ENCODE results near the gene PPP1R9A. TPM values are rescaled to one million over a fixed set of nuclear protein-coding genes. Genes with fewer than 3 reads are reported as not detected.
A peak's percentile ranks its signal among the peaks of the same experiment; 100 is the strongest.

The PPP1R9A gene
- total and polyA plus RNA-seq, 10 of the 15 experiments (the other 5 are each of a cell fraction or from before 2014, with no cell fraction given) = 0.04 to 0.12 TPM; not detected in 8

DNA sequence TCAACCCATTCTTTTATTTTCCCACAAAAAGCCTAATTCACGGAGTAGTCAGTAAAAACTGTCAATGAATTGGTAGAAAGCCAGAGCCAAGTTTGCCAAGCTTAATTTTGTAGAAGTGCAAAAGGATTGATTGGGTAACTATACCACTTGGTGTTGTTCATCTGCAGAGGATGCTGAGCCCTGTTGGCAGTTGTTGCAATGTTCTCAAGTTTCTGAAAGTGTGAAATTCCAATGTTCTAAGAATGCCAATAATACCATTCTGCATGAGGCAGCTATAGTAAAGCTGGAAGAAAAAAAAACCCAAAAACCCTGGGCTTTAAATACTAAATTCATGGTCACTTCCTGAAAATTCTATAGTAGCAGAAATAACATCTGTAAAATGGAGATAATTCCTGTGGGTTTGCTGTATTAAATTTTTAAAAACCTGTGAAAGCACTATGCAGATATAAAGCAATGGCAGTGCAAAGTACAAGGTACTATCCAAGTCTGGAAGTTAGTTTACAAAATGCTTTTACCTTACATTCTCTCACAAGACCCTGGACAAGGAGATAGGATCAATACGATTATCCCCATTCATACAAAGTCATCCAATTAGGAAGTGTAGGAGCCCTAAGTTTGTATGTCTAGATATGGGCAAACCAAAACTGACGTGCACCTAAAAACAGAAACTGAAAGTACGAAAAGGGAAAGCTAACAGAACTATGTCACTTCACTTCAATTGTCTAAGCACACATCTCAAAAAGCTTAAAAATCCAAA is 423.0 kb downstream of the PPP1R9A start (continued):
- TF ChIP-seq, protein P1, sequence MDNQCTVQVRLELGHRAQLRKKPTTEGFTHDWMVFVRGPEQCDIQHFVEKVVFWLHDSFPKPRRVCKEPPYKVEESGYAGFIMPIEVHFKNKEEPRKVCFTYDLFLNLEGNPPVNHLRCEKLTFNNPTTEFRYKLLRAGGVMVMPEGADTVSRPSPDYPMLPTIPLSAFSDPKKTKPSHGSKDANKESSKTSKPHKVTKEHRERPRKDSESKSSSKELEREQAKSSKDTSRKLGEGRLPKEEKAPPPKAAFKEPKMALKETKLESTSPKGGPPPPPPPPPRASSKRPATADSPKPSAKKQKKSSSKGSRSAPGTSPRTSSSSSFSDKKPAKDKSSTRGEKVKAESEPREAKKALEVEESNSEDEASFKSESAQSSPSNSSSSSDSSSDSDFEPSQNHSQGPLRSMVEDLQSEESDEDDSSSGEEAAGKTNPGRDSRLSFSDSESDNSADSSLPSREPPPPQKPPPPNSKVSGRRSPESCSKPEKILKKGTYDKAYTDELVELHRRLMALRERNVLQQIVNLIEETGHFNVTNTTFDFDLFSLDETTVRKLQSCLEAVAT (IDR thresholded peaks at IDR 0.05) = peak; percentile 55; the same call in 1 of the 2 replicates
- TF ChIP-seq RAD21 (IDR thresholded peaks at IDR 0.05; ENCODE audit: insufficient read depth, low read depth, low read length) = no peak

GRCh38 chr7:95330961-95331337 is 423.6 kb downstream of the PPP1R9A start:
- DNase-seq (ENCODE audit: low read depth, low spot score) (no peak), FAIRE-seq (no peak), ATAC-seq (peak; percentile 50)
- ChIA-PET RAD21 (ENCODE audit: unreplicated experiment) (interaction anchor here (1.4 to 1.9 kb wide), 2 partner anchors 14 to 146 kb away, joined by 3 to 8 read pairs; no protein-coding TSS in a partner anchor), CTCF (interaction anchor here (0.9 kb wide), 1 partner anchor 22 kb away, joined by 3 read pairs; no protein-coding TSS in a partner anchor), SMC1A (ENCODE audit: uncharacterized antibody, unreplicated experiment) (interaction anchor here (0.6 to 3.3 kb wide), 11 partner anchors 14 to 148 kb away, joined by 3 to 12 read pairs (median 4); no protein-coding TSS in a partner anchor), POLR2A (no interaction called here)
- peak overlapping the region; percentile 69 for H3K4me2 ChIP-seq (ENCODE audit: control insufficient read depth, insufficient read depth)
- no peak overlapping the region; the same call in 1 of the 2 replicates for H3K9ac ChIP-seq (ENCODE audit: control insufficient read depth, insufficient read depth, low read length)
- no peaks in the 10 kb centered on the region for H3K79me2 ChIP-seq (ENCODE audit: control insufficient read depth, insufficient read depth, low read length)
- H3K4me1 ChIP-seq (ENCODE audit: control insufficient read depth, insufficient read depth, low read length) = peaks cover 3% of the 10 kb centered on the region
- intact Hi-C loops (cut with micrococcal nuclease; ENCODE audit: unreplicated experiment) (no loop called here), in situ Hi-C loops (cut with MboI) (no loop called here)
- H3K36me3 ChIP-seq (ENCODE audit: control insufficient read depth in 2 of 2, insufficient read depth in 2 of 2, low read length in 1 of 2) = no peaks in the 10 kb centered on the region
- no TSS peak for BruUV-seq (replicated peaks)
- H4K20me1 ChIP-seq (ENCODE audit: control insufficient read depth, insufficient read depth) = no peaks in the 10 kb centered on the region
- H3K27ac ChIP-seq (ENCODE audit: control insufficient read depth, insufficient read depth) = no peak overlapping the region
- WGBS (ENCODE audit: insufficient coverage, insufficient replicate concordance, low lambda C conversion rate, missing lambda C conversion rate) = 93% methylated on average over 1 of the region's 1 CpG
- no peak overlapping the region for H3K4me3 ChIP-seq
- no peaks in the 10 kb centered on the region for H3K27me3 ChIP-seq (replicated peaks in 1 of 2; ENCODE audit: control insufficient read depth in 2 of 2, insufficient read depth in 2 of 2, low read length in 1 of 2)
- H2AFZ ChIP-seq (ENCODE audit: control insufficient read depth, low read depth, low read length) = peak overlapping the region; percentile 93
- 0 out of 2 replicates have a peak, but pooled peaks have one; percentile 39 for TF ChIP-seq NBN (IDR thresholded peaks at IDR 0.05)
- no peak; the same call in 1 of the 2 replicates for TF ChIP-seq RUNX3 (IDR thresholded peaks at IDR 0.05; ENCODE audit: low read length)
- TF ChIP-seq ASH2L (IDR thresholded peaks at IDR 0.05; ENCODE audit: borderline replicate concordance, low read depth) = no peak
- TF ChIP-seq, protein P2, sequence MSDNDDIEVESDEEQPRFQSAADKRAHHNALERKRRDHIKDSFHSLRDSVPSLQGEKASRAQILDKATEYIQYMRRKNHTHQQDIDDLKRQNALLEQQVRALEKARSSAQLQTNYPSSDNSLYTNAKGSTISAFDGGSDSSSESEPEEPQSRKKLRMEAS (IDR thresholded peaks at IDR 0.05; ENCODE audit: low read depth, low read length) = no peak
- TF ChIP-seq, protein P3, sequence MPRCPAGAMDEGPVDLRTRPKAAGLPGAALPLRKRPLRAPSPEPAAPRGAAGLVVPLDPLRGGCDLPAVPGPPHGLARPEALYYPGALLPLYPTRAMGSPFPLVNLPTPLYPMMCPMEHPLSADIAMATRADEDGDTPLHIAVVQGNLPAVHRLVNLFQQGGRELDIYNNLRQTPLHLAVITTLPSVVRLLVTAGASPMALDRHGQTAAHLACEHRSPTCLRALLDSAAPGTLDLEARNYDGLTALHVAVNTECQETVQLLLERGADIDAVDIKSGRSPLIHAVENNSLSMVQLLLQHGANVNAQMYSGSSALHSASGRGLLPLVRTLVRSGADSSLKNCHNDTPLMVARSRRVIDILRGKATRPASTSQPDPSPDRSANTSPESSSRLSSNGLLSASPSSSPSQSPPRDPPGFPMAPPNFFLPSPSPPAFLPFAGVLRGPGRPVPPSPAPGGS (IDR thresholded peaks at IDR 0.05; ENCODE audit: borderline replicate concordance, insufficient read depth, low read depth, low read length, poor library complexity, severe bottlenecking) = no peak
- 0 out of 2 replicates have a peak, but pooled peaks have one; percentile 2 for TF ChIP-seq NFIC (IDR thresholded peaks at IDR 0.05; ENCODE audit: low read depth, low read length)
- TF ChIP-seq RBBP5 (conservative IDR thresholded peaks at IDR 0.05) = no peak
- TF ChIP-seq SMARCA5 (IDR thresholded peaks at IDR 0.05) = no peak
- TF ChIP-seq HDGF (IDR thresholded peaks at IDR 0.05) = no peak
- TF ChIP-seq HDAC2 (IDR thresholded peaks at IDR 0.05) = no peak
- no peak for TF ChIP-seq SIN3A (IDR thresholded peaks at IDR 0.05; ENCODE audit: low read depth, low read length)
- H3K9me3 ChIP-seq (replicated peaks; ENCODE audit: control insufficient read depth, insufficient read depth, low read length) = no peaks in the 10 kb centered on the region; the same call in 2 of the 3 replicates

All from GM12878 (cell line).